Fibroblast of mammary gland (primary cell): ENCODE results near the gene FAM161B.
"Not testable (repeated sequence)": the region's sequence is repeated elsewhere in the genome, so short reads cannot be mapped to it uniquely, and the experiment has no call there.

ENCODE experiments used
- DNase-seq: peaks from one replicate; pipeline ENCODE4 v3.0.0-alpha.2; 2010; ENCODE audit warnings: low read depth
- H3K4me3 ChIP-seq: 2 replicates; pipeline ENCODE4 v1.5.1; 2011; ENCODE audit warnings: low read depth, mild to moderate bottlenecking, low read length, moderate library complexity; ENCODE audit not compliant: control insufficient read depth
- TF ChIP-seq, protein P1 (sequence below): conservative IDR thresholded peaks from 2 replicates; pipeline ENCODE4 v1.5.1; 2011; ENCODE audit warnings: low read depth, low read length, inconsistent platforms; ENCODE audit not compliant: control insufficient read depth, insufficient read depth

The FAM161B gene

DNA sequence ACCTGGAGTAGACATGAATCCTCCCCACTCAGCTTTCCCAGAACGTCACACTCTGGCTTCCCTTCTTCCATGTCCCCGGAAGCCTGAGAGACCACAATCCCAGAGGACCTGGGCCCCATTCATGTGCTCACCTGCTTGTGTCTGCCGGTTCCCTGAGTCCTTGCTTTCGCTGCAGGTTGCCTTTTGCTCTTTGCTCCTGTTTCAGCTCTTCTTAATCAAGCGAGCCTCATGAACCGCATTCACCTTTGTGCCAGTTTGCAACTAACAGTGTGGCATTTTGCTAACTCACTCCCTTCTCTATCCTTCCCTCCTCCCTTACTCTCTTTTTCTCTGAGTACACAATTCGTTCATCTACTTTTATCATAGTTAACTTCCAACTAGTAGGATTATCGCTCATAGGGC is 46.1 kb upstream of the FAM161B start:
- no peak overlapping the region for H3K4me3 ChIP-seq

DNA sequence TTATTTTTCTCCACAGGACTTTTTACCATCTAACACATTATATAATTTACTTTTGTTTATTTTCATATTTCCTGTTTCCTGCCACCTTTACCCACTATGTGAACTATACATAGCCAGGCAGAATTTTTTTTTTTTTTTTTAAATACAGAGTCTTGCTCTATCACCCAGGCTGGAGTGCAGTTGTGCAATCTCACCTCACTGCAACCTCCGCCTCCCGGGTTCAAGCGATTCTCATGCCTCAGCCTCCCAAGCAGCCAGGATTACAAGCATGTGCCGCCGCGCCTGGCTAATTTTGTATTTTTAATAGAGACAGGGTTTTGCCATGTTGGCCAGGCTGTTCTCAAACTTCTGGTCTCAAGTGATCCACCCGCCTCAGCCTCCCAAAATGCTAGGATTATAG is 45.0 kb upstream of the FAM161B start:
- H3K4me3 ChIP-seq, result not testable (repeated sequence)

More for the DNA sequence above, 46.1 kb upstream of the FAM161B start:
- no peak for DNase-seq
- TF ChIP-seq, protein P1, sequence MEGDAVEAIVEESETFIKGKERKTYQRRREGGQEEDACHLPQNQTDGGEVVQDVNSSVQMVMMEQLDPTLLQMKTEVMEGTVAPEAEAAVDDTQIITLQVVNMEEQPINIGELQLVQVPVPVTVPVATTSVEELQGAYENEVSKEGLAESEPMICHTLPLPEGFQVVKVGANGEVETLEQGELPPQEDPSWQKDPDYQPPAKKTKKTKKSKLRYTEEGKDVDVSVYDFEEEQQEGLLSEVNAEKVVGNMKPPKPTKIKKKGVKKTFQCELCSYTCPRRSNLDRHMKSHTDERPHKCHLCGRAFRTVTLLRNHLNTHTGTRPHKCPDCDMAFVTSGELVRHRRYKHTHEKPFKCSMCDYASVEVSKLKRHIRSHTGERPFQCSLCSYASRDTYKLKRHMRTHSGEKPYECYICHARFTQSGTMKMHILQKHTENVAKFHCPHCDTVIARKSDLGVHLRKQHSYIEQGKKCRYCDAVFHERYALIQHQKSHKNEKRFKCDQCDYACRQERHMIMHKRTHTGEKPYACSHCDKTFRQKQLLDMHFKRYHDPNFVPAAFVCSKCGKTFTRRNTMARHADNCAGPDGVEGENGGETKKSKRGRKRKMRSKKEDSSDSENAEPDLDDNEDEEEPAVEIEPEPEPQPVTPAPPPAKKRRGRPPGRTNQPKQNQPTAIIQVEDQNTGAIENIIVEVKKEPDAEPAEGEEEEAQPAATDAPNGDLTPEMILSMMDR, result no peak

DNA sequence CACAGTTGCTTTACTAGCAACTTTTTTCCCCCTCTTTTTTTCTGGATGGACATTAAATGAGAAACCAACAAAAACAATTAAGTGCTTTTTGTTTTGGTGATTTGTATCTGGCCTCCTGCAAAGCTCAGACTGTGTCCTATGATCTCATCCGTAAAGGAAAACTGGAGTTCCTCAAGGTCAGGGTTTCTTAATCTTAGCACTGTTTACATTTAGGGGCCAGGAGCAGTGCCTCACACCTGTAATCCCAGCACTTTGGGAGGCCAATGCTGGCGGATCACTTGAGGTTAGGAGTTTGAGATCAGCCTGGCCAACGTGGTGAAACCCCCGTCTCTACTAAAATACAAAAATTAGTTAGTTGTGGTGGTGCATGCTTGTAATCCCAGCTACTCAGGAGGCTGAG is 41.2 kb upstream of the FAM161B start:
- TF ChIP-seq, protein P1, result no peak
- H3K4me3 ChIP-seq, result no peak overlapping the region
- no peak for DNase-seq

More for the DNA sequence above, 45.0 kb upstream of the FAM161B start:
- not testable (repeated sequence) for DNase-seq

DNA sequence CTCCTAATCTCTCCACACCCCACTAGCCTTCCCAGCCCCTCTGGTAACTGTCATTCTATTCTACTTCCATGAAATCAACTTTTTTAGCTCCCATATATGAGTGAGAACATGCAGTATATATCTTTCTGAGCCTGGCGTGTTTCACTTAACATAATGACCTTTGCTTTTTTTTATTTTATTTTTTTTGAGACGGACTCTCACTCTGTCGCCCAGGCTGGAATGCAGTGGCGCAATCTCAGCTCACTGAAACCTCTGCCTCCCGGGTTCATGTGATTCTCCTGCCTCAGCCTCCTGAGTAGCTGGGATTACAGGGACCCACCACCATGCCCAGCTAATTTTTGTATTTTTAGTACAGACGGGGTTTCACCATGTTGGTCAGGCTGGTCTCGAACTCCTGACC is 38.8 kb upstream of the FAM161B start:
- DNase-seq, H3K4me3 ChIP-seq: not testable (repeated sequence)

DNA sequence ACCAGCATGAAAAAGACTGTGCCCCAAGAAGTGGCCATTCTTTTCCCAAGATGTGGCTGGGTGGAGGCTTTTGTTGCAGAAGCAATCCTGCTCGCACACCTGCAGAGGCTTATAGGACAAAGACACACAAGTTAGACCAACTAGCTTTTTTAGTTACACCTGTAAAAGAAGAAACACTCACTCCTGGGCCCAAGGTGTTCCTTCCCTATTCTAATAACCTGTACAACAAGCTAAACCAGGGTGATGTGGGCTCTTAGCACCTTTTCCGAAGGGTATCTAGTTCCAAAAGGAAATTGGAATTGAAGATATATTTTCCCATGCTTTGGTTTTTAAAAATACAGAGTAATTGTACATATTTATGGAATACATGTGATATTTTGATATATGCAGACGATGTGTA is 38.2 kb upstream of the FAM161B start:
- DNase-seq, result no peak
- TF ChIP-seq, protein P1, result no peak
- H3K4me3 ChIP-seq, result no peak overlapping the region

DNA sequence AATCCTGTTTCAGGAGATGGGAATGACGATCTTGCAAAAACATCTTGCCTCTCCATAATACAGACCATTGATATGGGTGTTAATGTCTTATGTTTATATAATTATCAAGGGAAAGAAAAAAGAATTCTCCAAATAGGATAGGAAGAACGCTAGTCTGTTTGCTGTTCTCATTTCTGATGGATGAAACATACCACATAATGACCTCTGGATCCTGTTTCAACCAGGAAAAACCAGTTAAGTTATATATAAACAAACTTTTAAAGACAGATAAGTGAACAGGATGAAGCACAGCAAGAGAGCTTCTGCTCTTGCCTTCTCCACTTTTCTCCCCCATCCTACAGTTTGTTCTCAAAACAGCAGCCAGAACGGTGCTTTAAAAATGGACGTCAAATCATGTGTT is 28.0 kb upstream of the FAM161B start:
- TF ChIP-seq, protein P1, result no peak
- DNase-seq, result no peak
- no peak overlapping the region for H3K4me3 ChIP-seq

DNA sequence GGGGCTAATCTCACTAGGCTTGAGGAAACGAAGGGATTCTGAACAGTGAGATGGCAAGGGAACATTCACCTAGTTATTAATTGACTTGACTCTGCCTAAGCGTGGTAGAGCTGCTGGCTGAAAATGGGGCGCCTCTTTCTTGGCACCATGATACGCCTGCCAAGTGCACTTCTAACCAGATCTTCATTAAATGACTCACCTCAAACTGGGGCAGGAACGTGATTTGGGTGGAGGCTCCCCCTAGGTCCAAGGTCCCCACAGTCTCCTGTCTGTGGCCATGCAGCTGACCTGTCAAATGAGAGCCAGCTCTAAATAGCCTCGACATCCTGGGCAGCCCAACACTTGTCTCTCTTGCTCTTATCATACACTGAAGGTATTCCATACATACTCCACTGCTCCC is 26.2 kb upstream of the FAM161B start:
- no peak overlapping the region for H3K4me3 ChIP-seq
- TF ChIP-seq, protein P1, result no peak

DNA sequence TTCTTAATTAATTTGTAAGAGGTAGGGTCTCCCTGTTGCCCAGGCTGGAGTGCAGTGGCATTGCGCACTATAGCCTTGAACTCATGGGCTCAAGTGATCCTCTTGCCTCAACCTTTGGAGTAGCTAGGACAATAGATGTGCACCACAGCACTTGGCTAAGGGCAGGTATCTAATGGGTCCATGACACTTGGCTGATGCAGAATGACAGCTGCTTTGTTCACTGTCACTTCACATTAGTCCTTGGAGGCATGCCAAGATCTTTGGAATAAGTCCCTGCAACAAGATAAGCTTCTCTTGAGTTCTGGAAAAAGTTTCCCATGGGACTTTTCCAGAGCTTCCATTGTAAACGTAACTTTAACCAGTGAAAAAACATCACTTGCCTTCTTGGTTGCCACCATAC is 23.6 kb upstream of the FAM161B start:
- no peak for DNase-seq
- H3K4me3 ChIP-seq, result no peak overlapping the region
- TF ChIP-seq, protein P1, result no peak

More for the DNA sequence above, 26.2 kb upstream of the FAM161B start:
- no peak for DNase-seq
